Activated T-cell treated with anti-CD3 and anti-CD28 coated beads, Interleukin-2, amount 50 U/mL, for 24 hours (primary cell): ENCODE measurements around the gene DLL1.

ENCODE experiments used
- DNase-seq: peaks from one replicate; pipeline ENCODE4 v3.0.0-alpha.2; 2020
- H3K27ac Mint-ChIP-seq: 2 replicates; pipeline ENCODE4 v1.8.0; 2020; ENCODE audit warnings: mild to moderate bottlenecking, mixed read lengths
- H3K27me3 Mint-ChIP-seq: 2 replicates; pipeline ENCODE4 v1.8.0; 2020; ENCODE audit warnings: mixed read lengths
- H3K36me3 Mint-ChIP-seq: 2 replicates; pipeline ENCODE4 v1.8.0; 2020; ENCODE audit warnings: low read depth, mixed read lengths
- H3K4me1 Mint-ChIP-seq: 2 replicates; pipeline ENCODE4 v1.8.0; 2020; ENCODE audit warnings: low read depth, mixed read lengths
- H3K4me3 Mint-ChIP-seq: 2 replicates; pipeline ENCODE4 v1.8.0; 2020; ENCODE audit warnings: mild to moderate bottlenecking, moderate library complexity, mixed read lengths
- H3K9me3 Mint-ChIP-seq: 2 replicates; pipeline ENCODE4 v1.8.0; 2020; ENCODE audit warnings: mixed read lengths

The DLL1 gene

DNA sequence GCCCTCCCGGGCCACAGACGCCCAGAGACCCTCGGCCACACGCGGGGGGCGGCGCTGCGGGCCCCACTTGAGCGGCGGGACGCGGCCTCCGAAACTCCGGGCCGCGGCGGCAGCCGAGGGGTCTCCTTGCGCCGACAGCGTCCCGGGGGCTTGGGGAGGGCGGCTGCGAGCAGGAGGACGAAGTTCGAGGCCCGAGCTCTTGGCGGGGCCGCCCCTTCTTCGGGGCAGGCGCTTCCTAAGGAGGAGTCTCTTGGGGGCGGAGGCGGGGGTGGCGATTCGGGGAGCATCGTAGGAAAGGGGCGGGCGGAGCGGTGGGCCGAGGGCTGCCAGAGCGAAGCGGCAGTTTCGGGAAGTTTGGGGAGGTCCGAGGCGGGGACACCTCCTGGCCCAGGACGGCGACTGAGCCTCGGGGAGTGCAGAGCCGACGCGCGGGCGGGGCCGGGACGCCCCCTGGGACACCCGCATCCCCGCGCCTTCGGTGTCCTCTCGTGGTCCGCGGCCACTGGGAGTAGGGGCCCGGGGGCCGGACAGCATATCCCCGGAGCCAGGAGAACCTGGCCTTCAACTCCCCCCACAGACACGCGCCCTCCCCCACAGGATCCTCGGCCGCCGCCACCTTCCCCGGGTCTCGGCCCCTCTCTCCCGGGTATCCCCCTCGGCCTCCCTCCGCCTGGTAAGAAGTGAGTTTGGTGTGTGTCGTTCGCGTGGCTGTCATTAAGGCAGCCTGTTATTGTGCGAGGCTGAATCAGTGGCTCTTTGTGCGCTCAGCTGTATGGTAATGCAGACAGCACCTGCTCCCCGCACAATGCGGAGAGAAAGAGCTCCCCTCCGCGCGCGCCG is 613 bp upstream of the DLL1 start:
- H3K27ac Mint-ChIP-seq, result no peak overlapping the region
- H3K27me3 Mint-ChIP-seq, result peaks cover 80% of the 10 kb centered on the region
- peak overlapping the region; percentile 72 for H3K4me3 Mint-ChIP-seq
- no peaks in the 10 kb centered on the region for H3K9me3 Mint-ChIP-seq
- peak; percentile 51 for DNase-seq
- H3K4me1 Mint-ChIP-seq, result peaks cover 53% of the 10 kb centered on the region
- H3K36me3 Mint-ChIP-seq, result no peaks in the 10 kb centered on the region

GRCh38 chr6:170289951-170290295 is 955 bp downstream of the DLL1 start:
- Mint-ChIP-seq H3K4me3 (peak overlapping the region; percentile 80), H3K27me3 (peaks cover 79% of the 10 kb centered on the region), H3K9me3 (no peaks in the 10 kb centered on the region), H3K36me3 (no peaks in the 10 kb centered on the region), H3K4me1 (peaks cover 47% of the 10 kb centered on the region), H3K27ac (no peak overlapping the region)
- no peak for DNase-seq

DNA sequence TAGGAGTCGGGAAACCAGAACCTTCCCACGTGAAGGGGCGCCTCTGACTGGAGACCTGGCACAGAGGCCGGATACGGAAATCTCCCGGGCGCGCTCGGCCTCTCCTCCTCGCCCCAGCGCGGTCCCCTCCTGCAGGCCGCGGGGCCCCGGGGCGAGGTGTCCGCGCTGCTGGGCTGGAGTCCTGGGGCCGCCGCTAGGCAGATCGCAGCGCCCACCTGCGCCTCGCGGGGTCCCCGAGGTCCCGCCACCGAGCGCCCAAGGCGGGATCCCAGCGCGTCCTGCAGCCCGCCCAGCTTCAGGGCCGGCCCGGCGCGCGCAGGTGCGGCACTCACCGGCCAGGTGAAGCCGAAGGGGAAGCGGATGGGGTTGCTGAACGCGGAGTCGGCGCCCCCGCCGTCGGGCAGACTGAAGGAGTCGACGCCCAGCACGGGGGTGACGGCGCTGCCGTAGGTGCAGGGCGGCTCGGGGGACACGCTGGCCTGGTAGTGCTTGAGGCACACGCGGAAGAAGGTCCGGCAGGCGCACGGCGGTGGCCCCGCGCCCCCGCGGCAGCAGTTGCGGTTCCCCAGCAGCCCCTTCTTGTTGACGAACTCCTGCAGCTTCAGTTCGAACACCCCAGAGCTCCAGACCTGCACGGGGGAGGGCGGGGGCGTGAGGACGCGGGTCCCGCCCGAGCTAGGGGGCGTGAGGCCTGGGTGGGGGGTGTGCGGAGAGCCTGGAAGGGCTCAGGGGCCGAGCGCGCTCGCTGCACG is 1.5 kb downstream of the DLL1 start:
- Mint-ChIP-seq H3K4me1 (peaks cover 42% of the 10 kb centered on the region), H3K4me3 (peak overlapping the region; percentile 72), H3K27me3 (peaks cover 74% of the 10 kb centered on the region), H3K36me3 (no peaks in the 10 kb centered on the region), H3K27ac (no peak overlapping the region), H3K9me3 (no peaks in the 10 kb centered on the region)
- DNase-seq, result peak; percentile 60

- peaks cover 72% of the 10 kb centered on the region for H3K27me3 Mint-ChIP-seq
- H3K27ac Mint-ChIP-seq, result no peak overlapping the region
Measured at GRCh38 chr6:170288852-170289179, 2.1 kb downstream of the DLL1 start.

GRCh38 chr6:170288091-170288631 is 2.7 kb downstream of the DLL1 start:
- Mint-ChIP-seq H3K27ac (no peak overlapping the region), H3K9me3 (no peaks in the 10 kb centered on the region), H3K4me3 (peak overlapping the region; percentile 72), H3K4me1 (peaks cover 30% of the 10 kb centered on the region), H3K27me3 (peaks cover 65% of the 10 kb centered on the region), H3K36me3 (no peaks in the 10 kb centered on the region)
- DNase-seq, result peak; percentile 26

More at GRCh38 chr6:170288852-170289179, 2.1 kb downstream of the DLL1 start:
- H3K36me3 Mint-ChIP-seq, result no peaks in the 10 kb centered on the region
- H3K4me1 Mint-ChIP-seq, result peaks cover 36% of the 10 kb centered on the region
- H3K4me3 Mint-ChIP-seq, result peak overlapping the region; percentile 72
- DNase-seq, result no peak
- H3K9me3 Mint-ChIP-seq, result no peaks in the 10 kb centered on the region

- Mint-ChIP-seq H3K9me3 (no peaks in the 10 kb centered on the region), H3K27me3 (peaks cover 58% of the 10 kb centered on the region), H3K4me3 (no peak overlapping the region)
Measured at GRCh38 chr6:170287371-170287876, 3.5 kb downstream of the DLL1 start.

GRCh38 chr6:170286934-170287265 is 4.0 kb downstream of the DLL1 start:
- Mint-ChIP-seq H3K4me3 (no peak overlapping the region), H3K27me3 (peaks cover 52% of the 10 kb centered on the region), H3K36me3 (no peaks in the 10 kb centered on the region), H3K27ac (no peak overlapping the region), H3K4me1 (peaks cover 17% of the 10 kb centered on the region), H3K9me3 (no peaks in the 10 kb centered on the region)
- no peak for DNase-seq

More at GRCh38 chr6:170287371-170287876, 3.5 kb downstream of the DLL1 start:
- no peak overlapping the region for H3K27ac Mint-ChIP-seq
- peak; percentile 28 for DNase-seq
- H3K36me3 Mint-ChIP-seq, result no peaks in the 10 kb centered on the region
- H3K4me1 Mint-ChIP-seq, result peaks cover 22% of the 10 kb centered on the region

DNA sequence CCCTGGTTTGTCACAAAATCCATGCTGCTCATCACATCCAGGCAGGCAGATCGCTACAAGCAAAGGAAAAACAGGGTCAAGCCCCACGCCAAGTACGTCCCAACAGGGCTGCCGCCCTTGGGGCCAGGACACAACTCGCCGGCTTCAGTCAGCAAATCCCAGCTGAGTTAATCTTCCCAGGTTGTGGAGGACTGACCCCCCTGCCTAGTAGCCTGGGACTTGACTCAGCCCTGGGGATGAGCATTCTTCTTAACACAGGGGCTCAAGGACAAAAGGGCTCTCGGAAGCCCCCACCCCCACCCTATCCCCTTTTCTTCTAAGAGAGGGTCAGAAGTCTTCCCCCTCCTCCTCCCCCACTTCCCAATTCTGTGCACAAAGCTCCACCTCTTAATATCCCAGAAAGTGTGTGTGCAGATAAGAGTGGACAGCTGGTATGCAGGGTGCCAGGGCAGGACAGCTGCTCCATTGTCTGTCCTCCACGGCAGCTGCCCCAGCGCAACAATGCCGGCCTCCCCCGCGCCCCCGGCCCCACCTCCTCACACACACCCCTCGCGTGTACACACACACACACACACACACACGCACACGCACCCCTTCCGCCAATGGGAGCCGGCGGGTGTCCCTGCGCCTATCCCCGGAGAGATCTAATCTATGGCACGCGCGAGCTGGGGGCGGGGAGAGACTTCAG is 4.5 kb downstream of the DLL1 start:
- H3K4me1 Mint-ChIP-seq, result peaks cover 15% of the 10 kb centered on the region
- no peaks in the 10 kb centered on the region for H3K9me3 Mint-ChIP-seq
- H3K27me3 Mint-ChIP-seq, result peaks cover 49% of the 10 kb centered on the region
- no peaks in the 10 kb centered on the region for H3K36me3 Mint-ChIP-seq
- no peak overlapping the region for H3K27ac Mint-ChIP-seq
- peak; percentile 28 for DNase-seq
- no peak overlapping the region for H3K4me3 Mint-ChIP-seq

- Mint-ChIP-seq H3K27me3 (peaks cover 45% of the 10 kb centered on the region), H3K36me3 (no peaks in the 10 kb centered on the region), H3K4me1 (peaks cover 21% of the 10 kb centered on the region), H3K4me3 (no peak overlapping the region), H3K27ac (no peak overlapping the region), H3K9me3 (no peaks in the 10 kb centered on the region)
- peak; percentile 19 for DNase-seq
Measured at GRCh38 chr6:170285482-170285881, 5.4 kb downstream of the DLL1 start.

- DNase-seq, result peak; percentile 21
- Mint-ChIP-seq H3K4me3 (no peak overlapping the region), H3K27me3 (peaks cover 40% of the 10 kb centered on the region), H3K27ac (no peak overlapping the region), H3K9me3 (no peaks in the 10 kb centered on the region), H3K4me1 (peaks cover 20% of the 10 kb centered on the region), H3K36me3 (no peaks in the 10 kb centered on the region)
Measured at GRCh38 chr6:170284866-170285469, 5.9 kb downstream of the DLL1 start.

DNA sequence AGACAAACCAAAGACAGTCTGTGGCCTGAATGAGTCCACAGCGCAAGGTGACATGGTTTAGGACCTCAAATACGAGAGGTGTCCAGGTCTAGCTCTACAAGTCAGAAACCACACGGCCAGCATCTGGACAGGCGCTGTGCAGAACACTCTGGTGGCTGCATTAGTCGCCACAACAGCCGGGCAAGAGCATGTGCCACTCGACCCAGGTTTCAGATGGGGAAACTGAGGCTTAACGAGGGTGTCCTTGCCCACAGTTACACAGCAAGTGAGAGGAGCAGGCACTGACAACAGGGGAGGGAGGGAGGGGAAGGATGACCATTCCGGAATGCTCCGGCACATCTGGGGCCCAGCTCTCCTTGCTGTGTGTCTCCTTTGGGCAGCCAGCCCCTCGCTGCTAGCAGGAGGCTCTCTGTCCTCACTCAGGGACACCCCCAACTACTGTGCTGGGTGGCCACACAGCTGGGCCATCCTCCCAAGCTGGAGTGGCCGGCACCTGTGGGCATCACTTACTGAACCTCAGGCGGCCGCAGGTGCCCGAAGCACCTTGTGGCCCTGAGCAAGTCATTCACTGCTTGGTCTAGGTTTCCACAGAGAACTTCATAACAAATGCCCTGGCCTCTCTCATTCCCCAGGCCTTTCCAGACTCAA is 6.6 kb downstream of the DLL1 start:
- Mint-ChIP-seq H3K27ac (no peak overlapping the region), H3K4me1 (peaks cover 27% of the 10 kb centered on the region), H3K9me3 (no peaks in the 10 kb centered on the region), H3K4me3 (no peak overlapping the region), H3K36me3 (no peaks in the 10 kb centered on the region), H3K27me3 (peaks cover 44% of the 10 kb centered on the region)
- DNase-seq, result peak; percentile 15

DNA sequence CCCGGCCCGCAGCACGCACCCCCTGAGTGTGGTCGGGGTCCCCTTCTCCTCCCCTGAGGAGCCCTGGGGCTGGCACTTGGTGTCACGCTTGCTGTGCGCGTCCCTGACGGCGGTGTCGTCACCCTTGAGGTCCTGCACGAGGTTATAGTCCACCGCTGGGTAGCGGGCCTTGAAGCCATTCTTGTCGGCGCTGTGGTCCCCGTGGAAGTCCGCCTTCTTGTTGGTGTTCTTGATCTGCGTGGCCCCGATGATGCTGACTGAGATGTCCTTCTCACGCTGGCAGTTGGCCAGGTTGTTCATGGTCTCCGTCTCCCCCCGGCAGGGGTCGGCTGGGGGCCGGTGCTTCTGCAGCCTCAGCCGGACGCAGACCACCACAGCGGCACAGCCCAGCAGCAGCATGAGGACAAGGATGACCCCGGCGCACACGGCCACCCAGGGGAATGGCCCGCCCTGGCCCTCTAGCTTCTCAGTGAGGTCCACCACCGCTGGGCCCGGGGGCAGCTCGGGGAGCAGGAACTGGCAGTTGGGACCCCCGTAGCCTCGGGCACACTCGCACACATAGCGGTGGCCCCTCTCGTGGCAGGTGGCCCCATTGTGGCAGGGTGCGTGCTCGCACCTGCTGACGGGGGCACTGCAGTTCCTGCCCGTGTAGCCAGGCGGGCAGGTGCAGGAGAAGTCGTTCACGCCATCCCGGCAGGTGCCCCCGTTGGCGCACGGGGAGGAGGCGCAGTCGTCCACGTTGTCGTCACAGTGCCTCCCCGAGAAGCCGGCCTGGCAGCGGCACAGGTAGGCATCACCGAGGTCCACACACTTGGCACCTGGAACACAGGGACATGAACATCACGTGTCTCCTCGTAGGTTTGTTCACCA is 7.4 kb downstream of the DLL1 start:
- H3K9me3 Mint-ChIP-seq, result no peaks in the 10 kb centered on the region
- peak; percentile 23 for DNase-seq
- no peak overlapping the region for H3K4me3 Mint-ChIP-seq
- H3K27me3 Mint-ChIP-seq, result peaks cover 38% of the 10 kb centered on the region
- H3K4me1 Mint-ChIP-seq, result peaks cover 29% of the 10 kb centered on the region
- H3K36me3 Mint-ChIP-seq, result no peaks in the 10 kb centered on the region
- no peak overlapping the region for H3K27ac Mint-ChIP-seq

DNA sequence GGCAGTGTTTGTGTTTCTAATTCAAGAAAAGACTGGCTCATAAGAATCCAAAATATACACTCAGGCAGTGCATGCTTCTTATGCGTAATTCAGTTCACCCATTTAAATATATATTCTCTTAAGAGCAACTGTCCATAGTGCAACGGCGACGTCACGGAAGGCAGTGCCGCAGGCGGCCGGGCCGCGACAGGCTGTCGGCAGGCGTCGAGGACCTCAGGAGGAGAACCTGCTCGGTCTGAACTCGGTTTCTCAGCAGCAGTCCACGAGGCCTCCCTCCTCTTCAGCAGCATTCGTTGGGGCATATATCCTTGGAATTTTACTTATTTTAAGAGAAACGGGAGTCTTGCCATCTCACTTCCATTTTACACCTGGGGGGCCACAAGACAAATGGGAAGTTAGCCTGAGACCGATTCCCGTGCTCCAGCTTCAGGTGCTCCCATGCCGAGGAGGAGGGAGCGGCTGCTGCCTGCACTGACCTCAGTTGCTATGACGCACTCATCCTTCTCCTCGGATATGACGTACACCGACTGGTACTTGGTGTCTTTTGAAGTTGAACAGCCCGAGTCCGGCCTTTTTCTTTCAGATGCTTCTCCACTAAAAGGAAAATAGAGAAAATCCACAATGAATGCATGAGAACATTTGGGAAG is 8.2 kb downstream of the DLL1 start:
- H3K9me3 Mint-ChIP-seq, result no peaks in the 10 kb centered on the region
- peaks cover 30% of the 10 kb centered on the region for H3K27me3 Mint-ChIP-seq
- peaks cover 33% of the 10 kb centered on the region for H3K4me1 Mint-ChIP-seq
- no peak overlapping the region for H3K4me3 Mint-ChIP-seq
- no peak overlapping the region for H3K27ac Mint-ChIP-seq
- no peaks in the 10 kb centered on the region for H3K36me3 Mint-ChIP-seq
- DNase-seq, result peak; percentile 7
